Naive B cell (primary cell): ENCODE measurements around the gene ABCA10. TPM values are rescaled to one million over a fixed set of nuclear protein-coding genes. Genes with fewer than 3 reads are reported as not detected.

Experiments used
- ATAC-seq, 2 donors: fragments of 150-1000 bp; cut with Tn5 transposase; 2 replicates each; pipeline ENCODE4 v1.10.0; 2021; ENCODE audit warnings: low read depth in 2 of 2, mild to moderate bottlenecking in 2 of 2, moderate library complexity in 2 of 2
- DNase-seq: peaks from one replicate; pipeline ENCODE4 v3.0.0; 2022
- H3K27ac Mint-ChIP-seq, 6 donors: one replicate each; pipeline ENCODE4 v1.8.0; 2020 to 2022; ENCODE audit warnings: mild to moderate bottlenecking in 6 of 6, mixed read lengths in 6 of 6, moderate library complexity in 5 of 6, inconsistent platforms in 2 of 6
- H3K27me3 Mint-ChIP-seq, 3 donors: one replicate each; pipeline ENCODE4 v1.8.0; 2021 to 2022; ENCODE audit warnings: mixed read lengths in 3 of 3, mild to moderate bottlenecking in 1 of 3
- H3K36me3 Mint-ChIP-seq, 2 donors: one replicate each; pipeline ENCODE4 v1.8.0; 2020 to 2022; ENCODE audit warnings: mixed read lengths in 2 of 2, inconsistent platforms in 1 of 2, mild to moderate bottlenecking in 1 of 2
- H3K4me1 Mint-ChIP-seq, 3 donors: one replicate each; pipeline ENCODE4 v1.8.0; 2020 to 2022; ENCODE audit warnings: mixed read lengths in 3 of 3, inconsistent platforms in 1 of 3, mild to moderate bottlenecking in 1 of 3, moderate library complexity in 1 of 3
- H3K4me3 Mint-ChIP-seq, 8 donors: one replicate each; pipeline ENCODE4 v1.8.0; 2020 to 2022; ENCODE audit warnings: mild to moderate bottlenecking in 8 of 8, mixed read lengths in 8 of 8, moderate library complexity in 8 of 8, inconsistent platforms in 2 of 8
- H3K9me3 Mint-ChIP-seq, 7 donors: one replicate each; pipeline ENCODE4 v1.8.0; 2020 to 2022; ENCODE audit warnings: mixed read lengths in 7 of 7, mild to moderate bottlenecking in 5 of 7, inconsistent platforms in 2 of 7, moderate library complexity in 1 of 7
- polyA plus RNA-seq, 6 donors: library from polyadenylated mRNA; unstranded; fragments of 300-500 nt; fragmentation: Illumina TruSeq; gene quantifications; one replicate each; pipeline ENCODE4 v1.2.3, GENCODE V29; 2021; ENCODE audit warnings: low read depth in 6 of 6

The ABCA10 gene
- polyA plus RNA-seq, 6 donors from 2014 or later = 0.14 to 0.18 TPM; not detected in 4

GRCh38 chr17:69141431-69142174 is 87.0 kb downstream of the ABCA10 start, which contains the start of gene ABCA6:
Gene ABCA6 (minus strand): TSS chr17:69141895. CDS start chr17:69140703, 1,192 bp downstream.
- H3K36me3 Mint-ChIP-seq = peaks cover 0 to 6% of the 10 kb centered on the region in 2 donors
- no peak within 1 kb of the TSS for H3K27ac Mint-ChIP-seq
- ATAC-seq (no peak), DNase-seq (no peak)
- no peaks in the 10 kb centered on the region for H3K27me3 Mint-ChIP-seq
- H3K9me3 Mint-ChIP-seq = peaks cover 0 to 2% (median 0%) of the 10 kb centered on the region in 7 donors
- peaks cover 0 to 2% (median 0%) of the 10 kb centered on the region in 3 donors for H3K4me1 Mint-ChIP-seq
- no peak within 1 kb of the TSS for H3K4me3 Mint-ChIP-seq

- Mint-ChIP-seq H3K4me1 (no peaks in the 10 kb centered on the region), H3K4me3 (no peak overlapping the region), H3K27ac (no peak overlapping the region), H3K9me3 (peaks cover 0 to 4% (median 2%) of the 10 kb centered on the region in 7 donors), H3K27me3 (no peaks in the 10 kb centered on the region), H3K36me3 (peaks cover 0 to 6% of the 10 kb centered on the region in 2 donors)
- DNase-seq (no peak), ATAC-seq (no peak)
Observed at GRCh38 chr17:69134112-69134511, 94.5 kb downstream of the ABCA10 start.

GRCh38 chr17:69130627-69131296 is 97.9 kb downstream of the ABCA10 start:
- H3K27me3 Mint-ChIP-seq = no peaks in the 10 kb centered on the region
- no peak for ATAC-seq

GRCh38 chr17:69123626-69124025 is 105.0 kb downstream of the ABCA10 start:
- Mint-ChIP-seq H3K9me3 (no peaks in the 10 kb centered on the region), H3K27ac (no peak overlapping the region), H3K4me3 (no peak overlapping the region), H3K36me3 (no peaks in the 10 kb centered on the region), H3K4me1 (peaks cover 2 to 8% (median 4%) of the 10 kb centered on the region in 3 donors), H3K27me3 (no peaks in the 10 kb centered on the region)
- DNase-seq (no peak), ATAC-seq (no peak)

More at GRCh38 chr17:69130627-69131296, 97.9 kb downstream of the ABCA10 start:
- no peaks in the 10 kb centered on the region for H3K4me1 Mint-ChIP-seq
- no peak overlapping the region for H3K4me3 Mint-ChIP-seq
- no peaks in the 10 kb centered on the region for H3K36me3 Mint-ChIP-seq
- H3K27ac Mint-ChIP-seq = no peak overlapping the region
- peaks cover 0 to 4% (median 0%) of the 10 kb centered on the region in 7 donors for H3K9me3 Mint-ChIP-seq
- no peak for DNase-seq

- no peaks in the 10 kb centered on the region for H3K36me3 Mint-ChIP-seq
Observed at GRCh38 chr17:69122065-69122464, 106.6 kb downstream of the ABCA10 start.

GRCh38 chr17:69117855-69118784 is 110.5 kb downstream of the ABCA10 start:
- H3K4me1 Mint-ChIP-seq = peaks cover 17 to 39% (median 19%) of the 10 kb centered on the region in 3 donors
- H3K4me3 Mint-ChIP-seq = peak overlapping the region in 3 of 8 donors; percentile 1 to 13 (median 9)
- no peaks in the 10 kb centered on the region for H3K36me3 Mint-ChIP-seq
- H3K27ac Mint-ChIP-seq = peak overlapping the region in 5 of 6 donors; percentile 5 to 73 (median 26)
- no peaks in the 10 kb centered on the region for H3K27me3 Mint-ChIP-seq
- no peak for DNase-seq
- no peaks in the 10 kb centered on the region for H3K9me3 Mint-ChIP-seq
- peak in 1 of 2 donors; percentile 19 for ATAC-seq

More at GRCh38 chr17:69122065-69122464, 106.6 kb downstream of the ABCA10 start:
- H3K27me3 Mint-ChIP-seq = no peaks in the 10 kb centered on the region
- H3K4me1 Mint-ChIP-seq = peaks cover 9 to 21% (median 12%) of the 10 kb centered on the region in 3 donors
- ATAC-seq (no peak), DNase-seq (no peak)
- H3K27ac Mint-ChIP-seq = no peak overlapping the region
- no peak overlapping the region for H3K4me3 Mint-ChIP-seq
- H3K9me3 Mint-ChIP-seq = no peaks in the 10 kb centered on the region

GRCh38 chr17:69111794-69112193 is 116.8 kb downstream of the ABCA10 start:
- Mint-ChIP-seq H3K27ac (no peak overlapping the region), H3K36me3 (no peaks in the 10 kb centered on the region), H3K9me3 (peaks cover 0 to 1% (median 0%) of the 10 kb centered on the region in 7 donors), H3K4me3 (no peak overlapping the region), H3K4me1 (peaks cover 7 to 17% (median 8%) of the 10 kb centered on the region in 3 donors), H3K27me3 (no peaks in the 10 kb centered on the region)
- ATAC-seq (no peak), DNase-seq (no peak)

GRCh38 chr17:69105907-69106730 is 122.5 kb downstream of the ABCA10 start:
- DNase-seq = no peak
- H3K9me3 Mint-ChIP-seq = no peaks in the 10 kb centered on the region
- no peaks in the 10 kb centered on the region for H3K36me3 Mint-ChIP-seq

GRCh38 chr17:69103557-69104233 is 124.9 kb downstream of the ABCA10 start:
- Mint-ChIP-seq H3K4me3 (peak overlapping the region in 1 of 8 donors; percentile 63), H3K27me3 (no peaks in the 10 kb centered on the region), H3K27ac (peak overlapping the region in 1 of 6 donors; percentile 62), H3K4me1 (no peaks in the 10 kb centered on the region), H3K9me3 (no peaks in the 10 kb centered on the region), H3K36me3 (no peaks in the 10 kb centered on the region)
- DNase-seq (no peak), ATAC-seq (no peak)

More at GRCh38 chr17:69105907-69106730, 122.5 kb downstream of the ABCA10 start:
- H3K4me3 Mint-ChIP-seq = no peak overlapping the region
- H3K27ac Mint-ChIP-seq = no peak overlapping the region
- no peaks in the 10 kb centered on the region for H3K27me3 Mint-ChIP-seq
- ATAC-seq = no peak
- no peaks in the 10 kb centered on the region for H3K4me1 Mint-ChIP-seq

- Mint-ChIP-seq H3K36me3 (no peaks in the 10 kb centered on the region), H3K4me3 (no peak overlapping the region), H3K9me3 (no peaks in the 10 kb centered on the region), H3K27ac (no peak overlapping the region), H3K27me3 (no peaks in the 10 kb centered on the region), H3K4me1 (peaks cover under 1 to 10% (median 2%) of the 10 kb centered on the region in 3 donors)
- DNase-seq = no peak
- ATAC-seq = no peak
Observed at GRCh38 chr17:69098625-69099024, 130.0 kb downstream of the ABCA10 start.
